Effector memory CD8-positive, alpha-beta T cell (primary cell): ENCODE results near the gene SPAG9.
"Not testable (repeated sequence)": the region's sequence is repeated elsewhere in the genome, so short reads cannot be mapped to it uniquely, and the experiment has no call there.

Source experiments
- ATAC-seq: fragments of 150-1000 bp; cut with Tn5 transposase; replicated peaks from 2 replicates; pipeline ENCODE4 v1.10.0; 2021; ENCODE audit warnings: mild to moderate bottlenecking, moderate library complexity
- DNase-seq, 3 experiments: peaks; one replicate each; pipeline ENCODE4 v3.0.0; 2021
- H3K27ac Mint-ChIP-seq, 2 donors: one replicate each; pipeline ENCODE4 v1.8.0; 2022; ENCODE audit warnings: mild to moderate bottlenecking in 2 of 2, mixed read lengths in 2 of 2, moderate library complexity in 2 of 2
- H3K27me3 Mint-ChIP-seq, 2 donors: one replicate each; pipeline ENCODE4 v1.8.0; 2022; ENCODE audit warnings: mixed read lengths in 2 of 2
- H3K36me3 Mint-ChIP-seq: one replicate; pipeline ENCODE4 v1.8.0; 2022; ENCODE audit warnings: mild to moderate bottlenecking, moderate library complexity, mixed read lengths; ENCODE audit not compliant: insufficient read depth
- H3K4me1 Mint-ChIP-seq, 2 donors: one replicate each; pipeline ENCODE4 v1.8.0; 2022; ENCODE audit warnings: low read depth in 2 of 2, mixed read lengths in 2 of 2
- H3K4me3 Mint-ChIP-seq, 2 donors: one replicate each; pipeline ENCODE4 v1.8.0; 2022; ENCODE audit warnings: mild to moderate bottlenecking in 2 of 2, mixed read lengths in 2 of 2, moderate library complexity in 2 of 2
- H3K9me3 Mint-ChIP-seq, 2 donors: one replicate each; pipeline ENCODE4 v1.8.0; 2022; ENCODE audit warnings: mixed read lengths in 2 of 2

Gene SPAG9

DNA sequence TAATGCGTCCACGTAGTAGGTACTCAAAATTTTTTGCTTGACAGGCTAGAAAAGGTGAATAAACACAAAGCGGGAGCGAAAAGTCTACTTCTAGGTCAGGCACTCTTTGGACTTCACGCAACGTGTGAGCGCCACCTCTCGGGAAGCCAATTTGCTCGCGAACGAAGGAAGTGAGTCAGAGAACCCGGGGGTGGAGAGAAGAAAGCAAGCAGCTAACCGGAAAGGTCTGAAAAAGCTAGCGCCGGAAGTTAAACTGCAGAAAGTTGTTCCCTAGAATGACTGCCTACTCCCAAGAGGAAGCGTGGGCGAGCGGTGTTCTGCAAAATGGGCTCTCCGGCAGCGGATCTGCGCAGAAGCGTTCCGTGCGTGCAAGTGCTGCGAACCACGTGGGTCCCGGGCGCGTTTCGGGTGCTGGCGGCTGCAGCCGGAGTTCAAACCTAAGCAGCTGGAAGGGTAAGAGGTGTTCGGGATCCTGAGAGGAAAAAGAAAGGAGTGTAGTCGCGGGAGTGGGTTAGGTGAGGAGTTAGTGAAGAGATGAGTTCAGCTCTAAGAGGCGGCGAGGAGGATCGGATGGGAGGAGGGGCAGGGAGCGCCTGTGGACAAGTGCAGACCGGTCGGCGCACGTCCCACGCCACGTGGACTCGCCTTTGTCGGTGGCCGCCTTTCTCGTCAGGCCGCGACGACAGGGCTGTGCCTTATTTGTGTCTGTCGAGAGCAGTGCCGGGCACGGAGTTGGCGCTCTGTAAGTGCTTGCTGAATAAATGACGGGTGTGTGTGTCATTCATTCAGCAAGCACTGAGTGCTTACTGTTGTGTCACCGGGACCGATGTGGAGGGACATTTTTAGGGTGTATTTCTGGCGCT lies 32.8 kb upstream of the SPAG9 start, which contains the start of gene NME1:
NME1 (plus strand) TSS at position 350 of the 863 bp plus-strand sequence. CDS start 2,096 bp downstream, outside the sequence.
- no peaks in the 10 kb centered on the region for H3K9me3 Mint-ChIP-seq
- H3K4me1 Mint-ChIP-seq = no peaks in the 10 kb centered on the region
- no peaks in the 10 kb centered on the region for H3K36me3 Mint-ChIP-seq
- no peak within 1 kb of the TSS for H3K4me3 Mint-ChIP-seq
- H3K27ac Mint-ChIP-seq = no peak within 1 kb of the TSS
- no peaks in the 10 kb centered on the region for H3K27me3 Mint-ChIP-seq
- ATAC-seq (peak; percentile 97), DNase-seq (peak; percentile 96 to 99 (median 97))

DNA sequence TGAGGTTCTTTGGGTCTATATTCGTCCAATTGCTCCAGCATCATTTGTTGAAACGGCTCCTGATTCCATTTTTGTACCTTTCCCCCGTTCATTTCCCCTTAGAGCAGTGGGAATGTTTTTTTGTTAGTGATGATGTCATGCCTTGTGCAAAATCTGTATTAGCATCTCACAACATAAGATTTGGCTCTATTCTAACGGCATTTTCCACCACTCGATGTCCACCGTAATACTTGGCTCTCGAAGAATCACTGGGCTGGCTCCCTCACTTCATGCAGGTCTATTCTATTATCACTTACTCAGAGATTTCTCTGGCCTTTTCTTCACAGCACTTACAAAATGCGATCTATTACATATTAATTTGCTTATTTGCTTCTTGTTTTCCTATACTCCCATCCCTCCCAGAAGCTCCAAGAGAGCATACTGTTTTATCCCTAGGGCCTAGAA lies 32.1 kb upstream of the SPAG9 start:
- Mint-ChIP-seq H3K27me3 (no peaks in the 10 kb centered on the region), H3K9me3 (no peaks in the 10 kb centered on the region), H3K36me3 (no peaks in the 10 kb centered on the region), H3K27ac (no peak overlapping the region), H3K4me3 (no peak overlapping the region), H3K4me1 (no peaks in the 10 kb centered on the region)
- no peak for ATAC-seq
- DNase-seq = no peak

- Mint-ChIP-seq H3K27ac (no peak overlapping the region), H3K4me3 (no peak overlapping the region), H3K4me1 (no peaks in the 10 kb centered on the region), H3K9me3 (no peaks in the 10 kb centered on the region), H3K27me3 (no peaks in the 10 kb centered on the region), H3K36me3 (no peaks in the 10 kb centered on the region)
- DNase-seq (no peak), ATAC-seq (no peak)
These were observed 30.3 kb upstream of the SPAG9 start for GRCh38 chr17:51150932-51151331.

DNA sequence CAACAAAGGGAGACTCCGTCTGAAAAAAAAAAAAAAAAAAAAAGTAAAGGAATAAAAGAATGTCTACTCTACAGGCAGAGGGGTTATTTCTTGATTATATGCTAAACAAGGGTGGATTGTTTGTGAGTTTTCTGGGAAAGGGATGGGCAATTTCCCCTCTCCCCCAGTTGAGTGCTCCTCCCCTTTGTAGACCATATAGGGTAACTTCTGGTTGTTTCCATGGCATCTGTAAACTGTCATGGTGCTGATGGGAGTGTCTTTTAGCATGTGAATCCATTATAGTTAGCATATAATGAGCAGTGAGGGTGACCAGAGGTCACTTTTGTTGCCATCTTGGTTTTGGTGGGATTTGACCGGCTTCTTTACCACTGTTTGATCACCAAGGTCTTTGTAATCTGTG lies 28.5 kb upstream of the SPAG9 start:
- Mint-ChIP-seq H3K4me1 (no peaks in the 10 kb centered on the region), H3K4me3 (no peak overlapping the region), H3K27ac (no peak overlapping the region), H3K27me3 (no peaks in the 10 kb centered on the region), H3K36me3 (no peaks in the 10 kb centered on the region), H3K9me3 (no peaks in the 10 kb centered on the region)
- DNase-seq (no peak), ATAC-seq (no peak)

DNA sequence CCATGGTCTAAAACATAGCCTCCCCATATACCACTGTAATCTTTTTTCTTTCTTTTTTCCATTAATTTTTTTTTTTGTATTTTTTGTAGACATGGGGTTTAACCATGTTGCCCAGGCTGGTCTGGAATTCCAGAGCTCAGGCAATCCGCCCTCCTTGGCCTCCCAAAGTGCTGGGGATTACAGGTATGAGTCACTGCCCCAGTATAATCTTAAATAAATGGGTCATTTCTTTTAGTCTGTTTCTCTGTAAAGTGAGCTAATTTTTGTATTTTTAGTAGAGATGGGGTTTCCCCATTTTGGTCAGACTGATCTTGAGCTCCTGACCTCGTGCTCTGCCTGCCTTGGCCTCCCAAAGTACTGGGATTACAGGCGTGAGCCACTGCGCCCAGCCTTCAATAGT lies 27.0 kb upstream of the SPAG9 start:
- no peak for DNase-seq
- H3K4me3 Mint-ChIP-seq = no peak overlapping the region
- no peaks in the 10 kb centered on the region for H3K9me3 Mint-ChIP-seq
- no peak for ATAC-seq
- no peak overlapping the region for H3K27ac Mint-ChIP-seq
- no peaks in the 10 kb centered on the region for H3K36me3 Mint-ChIP-seq
- H3K27me3 Mint-ChIP-seq = no peaks in the 10 kb centered on the region
- H3K4me1 Mint-ChIP-seq = no peaks in the 10 kb centered on the region

DNA sequence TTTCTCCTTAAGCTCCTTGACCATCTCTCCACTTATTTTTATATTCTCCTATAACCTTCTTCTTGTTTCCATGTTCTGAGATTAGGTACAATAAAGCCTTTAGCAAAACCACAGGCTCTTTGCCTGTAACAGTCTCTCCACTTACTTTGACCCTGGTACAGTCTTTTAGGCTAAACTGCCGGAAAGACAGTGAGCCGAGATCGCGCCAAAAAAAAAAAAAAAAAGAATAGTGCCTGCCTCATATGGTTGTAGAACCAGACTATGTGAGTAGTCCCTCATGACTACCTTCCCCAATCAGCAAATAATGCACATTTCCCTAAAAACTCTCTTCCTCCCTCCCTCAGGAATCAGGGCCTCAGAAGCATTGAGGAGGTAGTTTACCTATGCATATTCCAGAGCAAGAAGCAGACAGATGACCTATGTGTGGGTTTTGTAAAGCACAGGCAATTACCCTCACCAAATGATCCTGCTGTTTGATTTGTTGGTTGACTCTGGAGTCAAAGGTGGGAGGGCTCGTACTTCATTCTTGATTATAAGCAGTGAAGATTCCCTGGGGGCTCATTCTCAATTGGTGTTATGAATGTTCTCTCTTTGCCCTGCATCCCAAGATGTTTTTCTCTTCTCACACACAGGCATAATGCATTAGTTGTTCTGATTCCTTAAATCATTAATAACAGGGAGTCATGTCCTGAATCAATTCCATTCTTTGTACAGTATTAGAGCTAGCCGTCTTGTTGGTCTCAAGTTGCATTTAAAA lies 23.8 kb upstream of the SPAG9 start:
- Mint-ChIP-seq H3K36me3 (no peaks in the 10 kb centered on the region), H3K9me3 (no peaks in the 10 kb centered on the region), H3K4me1 (no peaks in the 10 kb centered on the region), H3K4me3 (no peak overlapping the region), H3K27ac (no peak overlapping the region), H3K27me3 (no peaks in the 10 kb centered on the region)
- DNase-seq (no peak), ATAC-seq (no peak)

- no peaks in the 10 kb centered on the region for H3K4me1 Mint-ChIP-seq
- H3K36me3 Mint-ChIP-seq = no peaks in the 10 kb centered on the region
- no peak overlapping the region for H3K27ac Mint-ChIP-seq
- H3K4me3 Mint-ChIP-seq = no peak overlapping the region
- no peaks in the 10 kb centered on the region for H3K9me3 Mint-ChIP-seq
- DNase-seq = no peak
- no peak for ATAC-seq
- no peaks in the 10 kb centered on the region for H3K27me3 Mint-ChIP-seq
These were observed 21.9 kb upstream of the SPAG9 start for GRCh38 chr17:51142597-51142996.

GRCh38 chr17:51135956-51136355 lies 15.3 kb upstream of the SPAG9 start:
- Mint-ChIP-seq H3K9me3 (no peaks in the 10 kb centered on the region), H3K4me1 (no peaks in the 10 kb centered on the region), H3K4me3 (no peak overlapping the region), H3K36me3 (no peaks in the 10 kb centered on the region), H3K27ac (no peak overlapping the region), H3K27me3 (no peaks in the 10 kb centered on the region)
- ATAC-seq (no peak), DNase-seq (no peak)

DNA sequence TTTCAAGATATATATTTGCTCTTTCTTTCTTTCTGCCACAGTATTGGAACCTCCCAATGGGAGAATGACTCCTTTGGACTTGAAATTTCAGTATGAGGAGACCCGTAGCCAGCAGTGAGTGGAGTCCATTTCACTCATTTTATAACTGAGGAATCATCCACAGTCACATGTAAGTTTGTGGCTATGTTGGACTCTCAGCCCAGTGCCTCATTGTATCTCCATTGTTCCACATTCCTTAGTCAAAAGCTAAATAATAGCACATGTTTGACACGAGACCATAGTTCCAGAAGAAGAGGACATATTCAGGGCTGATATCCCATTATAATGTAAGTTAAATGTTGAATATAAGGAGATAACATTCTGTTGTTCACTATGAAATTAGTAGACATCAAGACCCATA lies 12.7 kb upstream of the SPAG9 start:
- H3K4me3 Mint-ChIP-seq = no peak overlapping the region
- ATAC-seq (no peak), DNase-seq (no peak)
- no peaks in the 10 kb centered on the region for H3K9me3 Mint-ChIP-seq
- no peaks in the 10 kb centered on the region for H3K27me3 Mint-ChIP-seq
- H3K4me1 Mint-ChIP-seq = no peaks in the 10 kb centered on the region
- H3K27ac Mint-ChIP-seq = no peak overlapping the region
- H3K36me3 Mint-ChIP-seq = peaks cover 3% of the 10 kb centered on the region

GRCh38 chr17:51132964-51133319 lies 12.3 kb upstream of the SPAG9 start:
- Mint-ChIP-seq H3K9me3 (no peaks in the 10 kb centered on the region), H3K27ac (no peak overlapping the region), H3K4me3 (no peak overlapping the region), H3K4me1 (no peaks in the 10 kb centered on the region), H3K36me3 (peaks cover 3% of the 10 kb centered on the region), H3K27me3 (no peaks in the 10 kb centered on the region)
- no peak for DNase-seq
- ATAC-seq = no peak

DNA sequence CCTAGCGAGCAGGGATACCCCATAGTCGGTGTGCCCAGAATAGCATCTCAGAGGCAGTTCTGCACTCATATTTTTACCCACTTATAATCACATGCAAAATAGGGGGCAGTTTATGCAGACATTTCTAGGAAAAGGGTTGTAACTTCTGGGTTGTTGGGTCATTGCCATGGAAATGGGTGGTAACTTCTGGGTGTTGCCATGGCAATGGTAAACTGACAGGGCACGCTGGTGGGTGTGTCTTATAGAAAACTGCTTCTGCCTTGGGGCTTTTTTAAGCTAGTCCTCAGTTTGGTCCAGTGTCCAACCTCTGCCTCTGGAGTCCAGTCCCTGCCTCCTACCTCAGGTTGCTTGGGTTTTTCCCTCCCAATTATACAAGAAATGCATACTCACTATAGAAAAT lies 7.4 kb upstream of the SPAG9 start:
- Mint-ChIP-seq H3K4me3 (no peak overlapping the region), H3K9me3 (no peaks in the 10 kb centered on the region), H3K27ac (no peak overlapping the region), H3K36me3 (peaks cover 3% of the 10 kb centered on the region), H3K27me3 (no peaks in the 10 kb centered on the region), H3K4me1 (no peaks in the 10 kb centered on the region)
- no peak for DNase-seq
- ATAC-seq = no peak

DNA sequence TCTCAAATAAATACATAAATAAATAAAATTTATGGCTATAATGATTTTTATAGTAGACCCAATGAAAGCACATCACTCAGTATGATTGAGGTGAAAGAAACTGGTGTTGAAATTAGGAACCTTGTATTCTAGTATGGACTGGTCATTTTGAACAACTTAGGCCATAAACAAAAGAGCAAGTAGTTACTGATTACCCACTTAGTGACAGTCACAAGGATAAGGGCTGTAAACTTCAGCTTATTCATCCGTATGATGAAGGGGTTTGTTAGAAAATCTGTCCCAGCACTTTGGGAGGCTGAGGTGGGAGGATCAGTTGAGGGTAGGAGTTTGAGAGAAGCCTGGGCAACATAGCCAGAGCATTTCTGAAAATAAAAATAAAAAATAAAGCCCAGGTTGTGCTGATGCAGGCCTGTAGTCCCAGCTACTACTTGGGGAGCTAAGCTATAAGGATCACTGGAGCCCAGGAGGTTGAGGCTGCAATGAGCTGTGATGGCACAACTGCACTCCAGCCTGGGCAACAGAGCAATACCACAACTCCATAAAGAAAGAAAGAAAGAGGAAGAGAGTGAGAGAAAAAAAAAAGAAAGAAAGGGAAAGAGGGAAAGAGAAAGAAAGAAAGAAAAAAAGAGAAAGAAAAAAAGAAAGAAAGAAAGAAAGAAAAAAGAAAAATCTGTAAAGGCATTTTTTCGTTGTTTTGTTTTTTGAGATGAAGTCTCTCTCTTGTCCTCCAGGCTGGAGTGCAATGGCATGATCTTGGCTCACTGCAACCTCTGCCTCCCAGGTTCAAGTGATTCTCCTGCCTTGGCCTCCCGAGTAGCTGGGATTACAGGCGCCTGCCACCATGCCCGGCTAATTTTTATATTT lies 4.2 kb upstream of the SPAG9 start:
- Mint-ChIP-seq H3K9me3 (no peaks in the 10 kb centered on the region), H3K36me3 (peaks cover 16% of the 10 kb centered on the region), H3K4me3 (no peak overlapping the region), H3K27me3 (no peaks in the 10 kb centered on the region), H3K4me1 (peaks cover 13 to 18% of the 10 kb centered on the region in 2 donors), H3K27ac (no peak overlapping the region)
- DNase-seq (no peak), ATAC-seq (no peak)

DNA sequence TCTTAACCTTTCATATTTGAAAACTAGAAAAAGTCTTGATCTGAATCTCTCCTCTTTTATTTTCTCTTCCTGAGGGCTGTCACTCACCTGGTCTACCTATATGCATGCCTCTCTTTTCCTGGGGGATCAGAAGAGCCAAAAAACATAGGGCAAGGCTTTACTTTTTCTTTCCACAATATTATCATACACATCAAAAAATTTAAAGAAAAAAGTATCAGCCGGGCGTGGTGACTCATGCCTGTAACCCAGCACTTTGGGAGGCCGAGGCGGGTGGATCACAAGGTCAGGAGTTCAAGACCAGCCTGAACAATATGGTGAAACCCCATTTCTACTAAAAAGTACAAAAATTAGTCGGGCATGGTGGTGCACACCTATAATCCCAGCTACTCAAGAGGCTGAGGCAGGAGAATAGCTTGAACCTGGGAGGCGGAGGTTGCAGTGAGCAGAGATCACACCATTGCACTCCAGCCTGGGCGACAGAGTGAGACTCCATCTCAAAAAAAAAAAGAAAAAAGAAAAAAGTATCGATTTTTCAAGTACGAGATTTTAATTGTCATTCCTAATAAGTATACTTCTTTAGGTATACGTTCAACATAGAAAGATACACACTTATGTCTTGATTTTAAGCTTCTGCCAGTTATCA lies 1.9 kb upstream of the SPAG9 start:
- Mint-ChIP-seq H3K36me3 (peaks cover 15% of the 10 kb centered on the region), H3K4me1 (peaks cover 23 to 39% of the 10 kb centered on the region in 2 donors)
- H3K27me3 Mint-ChIP-seq, ATAC-seq, H3K9me3 Mint-ChIP-seq, H3K27ac Mint-ChIP-seq, H3K4me3 Mint-ChIP-seq, DNase-seq: not testable (repeated sequence)
